Memory B cell (primary cell): Measurements from ENCODE around the gene C10orf62.
A peak's percentile ranks its signal among the peaks of the same experiment; 100 is the strongest.

ENCODE experiments used
- ATAC-seq: fragments of 150-1000 bp; cut with Tn5 transposase; 2 replicates; pipeline ENCODE4 v1.10.0; 2021; ENCODE audit warnings: low read depth, mild to moderate bottlenecking, moderate library complexity
- DNase-seq, 2 donors: peaks; one replicate each; pipeline ENCODE4 v3.0.0; 2022; ENCODE audit warnings: low spot score in 2 of 2
- H3K27ac Mint-ChIP-seq: one replicate; pipeline ENCODE4 v1.8.0; 2022; ENCODE audit warnings: mild to moderate bottlenecking, moderate library complexity, mixed read lengths
- H3K27me3 Mint-ChIP-seq: one replicate; pipeline ENCODE4 v1.8.0; 2022; ENCODE audit warnings: mixed read lengths
- H3K36me3 Mint-ChIP-seq: one replicate; pipeline ENCODE4 v1.8.0; 2022; ENCODE audit warnings: mild to moderate bottlenecking, mixed read lengths
- H3K4me1 Mint-ChIP-seq: one replicate; pipeline ENCODE4 v1.8.0; 2022; ENCODE audit warnings: mixed read lengths
- H3K4me3 Mint-ChIP-seq: one replicate; pipeline ENCODE4 v1.8.0; 2022; ENCODE audit warnings: mild to moderate bottlenecking, moderate library complexity, mixed read lengths
- H3K9me3 Mint-ChIP-seq: one replicate; pipeline ENCODE4 v1.8.0; 2022; ENCODE audit warnings: mixed read lengths

C10orf62 gene

GRCh38 chr10:97589479-97589878 is at the start of gene C10orf62:
TSS of gene C10orf62 (plus strand) at chr10:97589721. CDS start at chr10:97589898, 177 bp downstream.
- H3K9me3 Mint-ChIP-seq = no peaks in the 10 kb centered on the region
- H3K36me3 Mint-ChIP-seq = no peaks in the 10 kb centered on the region
- no peak within 1 kb of the TSS for H3K4me3 Mint-ChIP-seq
- no peak within 1 kb of the TSS for H3K27ac Mint-ChIP-seq
- H3K4me1 Mint-ChIP-seq = no peaks in the 10 kb centered on the region
- no peak for DNase-seq
- no peak for ATAC-seq
- no peaks in the 10 kb centered on the region for H3K27me3 Mint-ChIP-seq

- Mint-ChIP-seq H3K9me3 (no peaks in the 10 kb centered on the region), H3K36me3 (no peaks in the 10 kb centered on the region), H3K4me3 (no peak overlapping the region), H3K27ac (no peak overlapping the region), H3K27me3 (peaks cover 2% of the 10 kb centered on the region), H3K4me1 (peaks cover 2% of the 10 kb centered on the region)
- DNase-seq (no peak), ATAC-seq (no peak)
Observed at GRCh38 chr10:97540669-97541500, 48.6 kb upstream of the C10orf62 start.

- ATAC-seq = no peak
- H3K4me3 Mint-ChIP-seq = no peak overlapping the region
- H3K9me3 Mint-ChIP-seq = no peaks in the 10 kb centered on the region
Observed at GRCh38 chr10:97542169-97543024, 47.1 kb upstream of the C10orf62 start.

GRCh38 chr10:97543025-97543546 is 46.4 kb upstream of the C10orf62 start:
- Mint-ChIP-seq H3K27ac (no peak overlapping the region), H3K4me3 (no peak overlapping the region), H3K9me3 (no peaks in the 10 kb centered on the region), H3K27me3 (peaks cover 2% of the 10 kb centered on the region), H3K4me1 (peaks cover 2% of the 10 kb centered on the region), H3K36me3 (no peaks in the 10 kb centered on the region)
- no peak for DNase-seq
- ATAC-seq = no peak

More at GRCh38 chr10:97542169-97543024, 47.1 kb upstream of the C10orf62 start:
- H3K4me1 Mint-ChIP-seq = peaks cover 2% of the 10 kb centered on the region
- no peak overlapping the region for H3K27ac Mint-ChIP-seq
- H3K27me3 Mint-ChIP-seq = peaks cover 2% of the 10 kb centered on the region
- H3K36me3 Mint-ChIP-seq = no peaks in the 10 kb centered on the region
- DNase-seq = no peak

- peaks cover 2% of the 10 kb centered on the region for H3K4me1 Mint-ChIP-seq
- H3K9me3 Mint-ChIP-seq = no peaks in the 10 kb centered on the region
- DNase-seq (no peak), ATAC-seq (no peak)
- no peak overlapping the region for H3K27ac Mint-ChIP-seq
- no peaks in the 10 kb centered on the region for H3K36me3 Mint-ChIP-seq
- H3K4me3 Mint-ChIP-seq = no peak overlapping the region
- peaks cover 2% of the 10 kb centered on the region for H3K27me3 Mint-ChIP-seq
Observed at GRCh38 chr10:97546456-97547270, 42.9 kb upstream of the C10orf62 start.

- Mint-ChIP-seq H3K36me3 (no peaks in the 10 kb centered on the region), H3K4me3 (no peak overlapping the region), H3K4me1 (peaks cover 2% of the 10 kb centered on the region), H3K27ac (no peak overlapping the region), H3K27me3 (peaks cover 2% of the 10 kb centered on the region), H3K9me3 (no peaks in the 10 kb centered on the region)
- DNase-seq (no peak), ATAC-seq (no peak)
Observed at GRCh38 chr10:97547271-97547600, 42.3 kb upstream of the C10orf62 start.

GRCh38 chr10:97547962-97548361 is 41.6 kb upstream of the C10orf62 start:
- no peak for DNase-seq
- Mint-ChIP-seq H3K36me3 (no peaks in the 10 kb centered on the region), H3K27me3 (peaks cover 2% of the 10 kb centered on the region)

GRCh38 chr10:97548828-97549455 is 40.6 kb upstream of the C10orf62 start:
- H3K9me3 Mint-ChIP-seq = no peaks in the 10 kb centered on the region
- H3K27me3 Mint-ChIP-seq = no peaks in the 10 kb centered on the region
- no peaks in the 10 kb centered on the region for H3K36me3 Mint-ChIP-seq
- peaks cover 3% of the 10 kb centered on the region for H3K4me1 Mint-ChIP-seq
- H3K27ac Mint-ChIP-seq = no peak overlapping the region
- DNase-seq (no peak), ATAC-seq (no peak)
- H3K4me3 Mint-ChIP-seq = no peak overlapping the region

More at GRCh38 chr10:97547962-97548361, 41.6 kb upstream of the C10orf62 start:
- Mint-ChIP-seq H3K27ac (no peak overlapping the region), H3K9me3 (no peaks in the 10 kb centered on the region), H3K4me3 (no peak overlapping the region), H3K4me1 (peaks cover 2% of the 10 kb centered on the region)
- no peak for ATAC-seq

GRCh38 chr10:97549587-97550322 is 39.8 kb upstream of the C10orf62 start:
- ATAC-seq (no peak), DNase-seq (no peak)
- peaks cover 3% of the 10 kb centered on the region for H3K4me1 Mint-ChIP-seq
- no peak overlapping the region for H3K4me3 Mint-ChIP-seq
- H3K27ac Mint-ChIP-seq = no peak overlapping the region
- peaks cover under 1% of the 10 kb centered on the region for H3K36me3 Mint-ChIP-seq
- no peaks in the 10 kb centered on the region for H3K9me3 Mint-ChIP-seq
- H3K27me3 Mint-ChIP-seq = no peaks in the 10 kb centered on the region

GRCh38 chr10:97550336-97551149 is 39.0 kb upstream of the C10orf62 start:
- H3K4me1 Mint-ChIP-seq = peaks cover 3% of the 10 kb centered on the region
- no peaks in the 10 kb centered on the region for H3K27me3 Mint-ChIP-seq
- H3K36me3 Mint-ChIP-seq = peaks cover 2% of the 10 kb centered on the region
- ATAC-seq = no peak
- H3K27ac Mint-ChIP-seq = no peak overlapping the region
- no peak for DNase-seq
- peaks cover 1% of the 10 kb centered on the region for H3K9me3 Mint-ChIP-seq
- H3K4me3 Mint-ChIP-seq = no peak overlapping the region

GRCh38 chr10:97551271-97551670 is 38.2 kb upstream of the C10orf62 start:
- no peak for DNase-seq
- no peak for ATAC-seq
- peaks cover 3% of the 10 kb centered on the region for H3K4me1 Mint-ChIP-seq
- no peaks in the 10 kb centered on the region for H3K27me3 Mint-ChIP-seq
- H3K36me3 Mint-ChIP-seq = peaks cover 2% of the 10 kb centered on the region
- H3K9me3 Mint-ChIP-seq = peaks cover 1% of the 10 kb centered on the region
- no peak overlapping the region for H3K27ac Mint-ChIP-seq
- no peak overlapping the region for H3K4me3 Mint-ChIP-seq

- Mint-ChIP-seq H3K27me3 (no peaks in the 10 kb centered on the region), H3K36me3 (peaks cover 2% of the 10 kb centered on the region), H3K27ac (no peak overlapping the region), H3K4me1 (peaks cover 3% of the 10 kb centered on the region), H3K9me3 (peaks cover 1% of the 10 kb centered on the region), H3K4me3 (no peak overlapping the region)
- DNase-seq = peak; percentile 21 to 29
- ATAC-seq = peak; percentile 87
Observed at GRCh38 chr10:97553575-97554031, 35.9 kb upstream of the C10orf62 start.
